Measurements from ENCODE around the gene CENPN. TPM values are rescaled to one million over a fixed set of nuclear protein-coding genes. Genes with fewer than 3 reads are reported as not detected.

Gene CENPN
- total RNA-seq, 1 experiment from 2014 or later, result 78.6 TPM

GRCh38 chr16:80990978-80991377 lies 16.0 kb upstream of the CENPN start:
- Mint-ChIP-seq H3K36me3 (ENCODE audit: insufficient read depth in 1 of 3, low read depth in 3 of 3) (peaks cover 3 to 10% (median 4%) of the 10 kb centered on the region in 3 experiments; a peak in 5 of 7 replicates), H3K9me3 (no peaks in the 10 kb centered on the region), H3K27ac (no peak overlapping the region; a peak in 1 of 7 replicates), H3K4me3 (no peak overlapping the region), H3K4me1 (peaks cover 22 to 27% of the 10 kb centered on the region in 2 experiments), H3K27me3 (ENCODE audit: low read depth) (peaks cover 4% of the 10 kb centered on the region)
- TF ChIP-seq CTCF (conservative IDR thresholded peaks at IDR 0.05), result no peak
- Histone ChIP-seq H2BK20ac (ENCODE audit: low read depth, low read length, poor library complexity, severe bottlenecking) (no peak overlapping the region), H3K9me3 (ENCODE audit: control insufficient read depth, low read depth, low read length) (no peaks in the 10 kb centered on the region), H3K79me1 (ENCODE audit: insufficient read depth, low read depth, low read length, poor library complexity, severe bottlenecking) (no peaks in the 10 kb centered on the region), H3K23ac (ENCODE audit: insufficient read length, low read depth, low read length) (no peak overlapping the region), H3K23me2 (ENCODE audit: insufficient read length, low read depth, low read length, poor library complexity, severe bottlenecking) (no peaks in the 10 kb centered on the region), H2AFZ (ENCODE audit: low read length) (no peak overlapping the region), H4K8ac (replicated peaks; ENCODE audit: insufficient read length, low read depth, low read length) (no peak overlapping the region), H2AK5ac (ENCODE audit: insufficient read length, low read length) (no peak overlapping the region), H4K91ac (ENCODE audit: insufficient read length, low read depth, low read length) (no peak overlapping the region), H2BK12ac (ENCODE audit: insufficient read length, low read depth, low read length) (no peak overlapping the region), H3K4me1 (ENCODE audit: insufficient read depth, low read length) (peaks cover 6% of the 10 kb centered on the region; the same call in 1 of the 2 replicates), H2BK5ac (ENCODE audit: insufficient read length, low read length) (no peak overlapping the region), H3K79me2 (ENCODE audit: insufficient read depth, low read length) (no peaks in the 10 kb centered on the region), H4K5ac (ENCODE audit: insufficient read length, low read depth, low read length) (no peak overlapping the region), H3T11ph (ENCODE audit: low read length) (no peak overlapping the region), H3K4ac (ENCODE audit: low read depth, low read length) (no peak overlapping the region), H3K56ac (ENCODE audit: insufficient read length, low read depth, low read length) (no peak overlapping the region), H3K4me2 (ENCODE audit: insufficient read depth, insufficient read length, low read length) (no peak overlapping the region), H3K27ac (ENCODE audit: insufficient read length, low read depth, low read length) (no peak overlapping the region), H3K18ac (ENCODE audit: insufficient read length, low read depth, low read length) (no peak overlapping the region), H3K9ac (ENCODE audit: extremely low read depth, insufficient read length, low read length) (no peak overlapping the region), H2BK15ac (ENCODE audit: low read depth, low read length) (no peak overlapping the region), H3K14ac (ENCODE audit: insufficient read depth, low read length) (no peak overlapping the region), H4K20me1 (ENCODE audit: control insufficient read depth, insufficient read depth, insufficient read length) (no peaks in the 10 kb centered on the region), H3K27me3 (ENCODE audit: insufficient read depth, low read length) (no peaks in the 10 kb centered on the region), H2BK120ac (ENCODE audit: low read depth, low read length, poor library complexity, severe bottlenecking) (no peak overlapping the region)
- DNase-seq, result no peak
- no CpG with 5 or more reads among the region's 2 CpGs for WGBS (ENCODE audit: extremely low coverage, insufficient read length, low lambda C conversion rate)
